HepG2 (cell line): Measurements from ENCODE around the gene PEX10. TPM values are rescaled to one million over a fixed set of nuclear protein-coding genes. Genes with fewer than 3 reads are reported as not detected.

Experiments
- GZF1 ChIP-seq: sonication (generic); formaldehyde crosslinking; IDR thresholded peaks from 2 replicates; pipeline ENCODE4 v1.5.1; 2020; ENCODE audit warnings: mild to moderate bottlenecking, missing genetic modification reagents
- ISL2 ChIP-seq: sonication (generic); formaldehyde crosslinking; IDR thresholded peaks from 2 replicates; pipeline ENCODE4 v1.5.0; 2020; ENCODE audit warnings: missing genetic modification reagents
- KDM2A ChIP-seq: sonication (generic); formaldehyde crosslinking; IDR thresholded peaks from 2 replicates; pipeline ENCODE4 v1.4.0; 2020; ENCODE audit warnings: low read depth, missing genetic modification reagents, borderline replicate concordance
- MAF1 ChIP-seq: sonication (generic); formaldehyde crosslinking; IDR thresholded peaks from 2 replicates; pipeline ENCODE4 v1.5.0; 2020; ENCODE audit warnings: missing genetic modification reagents, borderline replicate concordance
- MTF1 ChIP-seq: sonication (generic); formaldehyde crosslinking; IDR thresholded peaks from 2 replicates; pipeline ENCODE4 v1.5.0; 2020; ENCODE audit warnings: missing genetic modification reagents
- MZF1 ChIP-seq: sonication (generic); formaldehyde crosslinking; IDR thresholded peaks from 2 replicates; pipeline ENCODE4 v1.8.1; 2023; ENCODE audit warnings: mild to moderate bottlenecking, missing genetic modification reagents, borderline replicate concordance
- POLR2A ChIP-seq, 2 experiments: IDR thresholded peaks; 2 replicates each; pipeline ENCODE4 v1.6.1; 2011; ENCODE audit warnings: low read depth in 2 of 2, low read length in 2 of 2, mild to moderate bottlenecking in 1 of 2, moderate library complexity in 1 of 2; ENCODE audit not compliant: insufficient read depth in 1 of 2
- SRSF1 ChIP-seq: fragments of 200-400 bp; formaldehyde crosslinking; optimal IDR thresholded peaks from 2 replicates; pipeline ENCODE3; 2017; ENCODE audit warnings: mild to moderate bottlenecking, low read depth, low read length, moderate library complexity
- ZNF256 ChIP-seq: sonication (generic); formaldehyde crosslinking; conservative IDR thresholded peaks from 2 replicates; pipeline ENCODE4 v1.4.0; 2020; ENCODE audit warnings: missing genetic modification reagents
- ZNF781 ChIP-seq: sonication (generic); formaldehyde crosslinking; IDR thresholded peaks from 2 replicates; pipeline ENCODE4 v1.5.1; 2020; ENCODE audit warnings: borderline replicate concordance, mild to moderate bottlenecking, missing genetic modification reagents; ENCODE audit errors: not compliant biosample characterization
- ZNF788 ChIP-seq: sonication (generic); formaldehyde crosslinking; IDR thresholded peaks from 2 replicates; pipeline ENCODE4 v1.5.0; 2020; ENCODE audit warnings: mild to moderate bottlenecking, missing genetic modification reagents, borderline replicate concordance
- polyA plus RNA-seq, 8 experiments: library from polyadenylated mRNA; depleted of rRNA in 3 of 8; stranded (reverse) in 7 of 8; unstranded in 1 of 8; fragments of >200 nt; fragmentation: Illumina TruSeq in 4 of 8; extraction: Trizol in 4 of 8; gene quantifications; 2 replicates each; pipeline versions ENCODE4 v1.2.1 to v1.2.3, GENCODE V29; 2011 to 2016; ENCODE audit warnings: low read depth in 4 of 8, missing spikeins in 1 of 8, mixed read lengths in 1 of 8; ENCODE audit not compliant: insufficient read depth in 1 of 8
- total RNA-seq, 5 experiments: library from RNA; depleted of rRNA; stranded (reverse); fragments of >200 nt; fragmentation: Illumina TruSeq; extraction: Trizol; gene quantifications; 2 replicates each; pipeline ENCODE4 v1.2.3, GENCODE V29; 2016; ENCODE audit warnings: low read depth in 1 of 5
- TF ChIP-seq, protein P1 (sequence below): sonication (generic); formaldehyde crosslinking; IDR thresholded peaks from 2 replicates; pipeline ENCODE4 v1.9.0; 2021; ENCODE audit warnings: mild to moderate bottlenecking, missing genetic modification reagents
- TF ChIP-seq, protein P2 (sequence below): sonication (generic); formaldehyde crosslinking; IDR thresholded peaks from 2 replicates; pipeline ENCODE4 v1.4.0; 2020; ENCODE audit warnings: missing genetic modification reagents, borderline replicate concordance

The PEX10 gene
- total and polyA plus RNA-seq, 2 of the 13 experiments (the other 11 are each of a cell fraction or from before 2014, with no cell fraction given) = 16.1 to 39.6 TPM

DNA sequence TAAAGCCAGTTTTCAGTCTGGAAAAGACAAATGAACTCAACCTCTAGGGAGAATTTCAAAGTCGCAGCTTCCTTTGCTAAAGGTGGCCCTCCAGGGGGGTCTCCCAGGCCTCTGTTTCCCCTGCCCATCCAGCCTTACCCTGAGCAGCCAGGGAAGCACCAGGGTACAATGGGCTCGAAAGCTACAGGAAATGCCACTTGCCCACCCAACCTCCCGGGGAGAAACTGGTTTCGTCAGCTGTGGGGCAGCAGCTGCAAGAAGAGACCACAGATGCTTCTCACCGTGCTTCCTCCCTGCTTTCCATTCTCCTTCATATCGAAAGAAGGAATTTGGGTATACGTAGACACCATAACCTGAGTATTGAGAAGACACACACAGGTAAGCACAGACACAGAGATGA, 22.7 kb downstream of the PEX10 start (continued):
- TF ChIP-seq, protein P1, sequence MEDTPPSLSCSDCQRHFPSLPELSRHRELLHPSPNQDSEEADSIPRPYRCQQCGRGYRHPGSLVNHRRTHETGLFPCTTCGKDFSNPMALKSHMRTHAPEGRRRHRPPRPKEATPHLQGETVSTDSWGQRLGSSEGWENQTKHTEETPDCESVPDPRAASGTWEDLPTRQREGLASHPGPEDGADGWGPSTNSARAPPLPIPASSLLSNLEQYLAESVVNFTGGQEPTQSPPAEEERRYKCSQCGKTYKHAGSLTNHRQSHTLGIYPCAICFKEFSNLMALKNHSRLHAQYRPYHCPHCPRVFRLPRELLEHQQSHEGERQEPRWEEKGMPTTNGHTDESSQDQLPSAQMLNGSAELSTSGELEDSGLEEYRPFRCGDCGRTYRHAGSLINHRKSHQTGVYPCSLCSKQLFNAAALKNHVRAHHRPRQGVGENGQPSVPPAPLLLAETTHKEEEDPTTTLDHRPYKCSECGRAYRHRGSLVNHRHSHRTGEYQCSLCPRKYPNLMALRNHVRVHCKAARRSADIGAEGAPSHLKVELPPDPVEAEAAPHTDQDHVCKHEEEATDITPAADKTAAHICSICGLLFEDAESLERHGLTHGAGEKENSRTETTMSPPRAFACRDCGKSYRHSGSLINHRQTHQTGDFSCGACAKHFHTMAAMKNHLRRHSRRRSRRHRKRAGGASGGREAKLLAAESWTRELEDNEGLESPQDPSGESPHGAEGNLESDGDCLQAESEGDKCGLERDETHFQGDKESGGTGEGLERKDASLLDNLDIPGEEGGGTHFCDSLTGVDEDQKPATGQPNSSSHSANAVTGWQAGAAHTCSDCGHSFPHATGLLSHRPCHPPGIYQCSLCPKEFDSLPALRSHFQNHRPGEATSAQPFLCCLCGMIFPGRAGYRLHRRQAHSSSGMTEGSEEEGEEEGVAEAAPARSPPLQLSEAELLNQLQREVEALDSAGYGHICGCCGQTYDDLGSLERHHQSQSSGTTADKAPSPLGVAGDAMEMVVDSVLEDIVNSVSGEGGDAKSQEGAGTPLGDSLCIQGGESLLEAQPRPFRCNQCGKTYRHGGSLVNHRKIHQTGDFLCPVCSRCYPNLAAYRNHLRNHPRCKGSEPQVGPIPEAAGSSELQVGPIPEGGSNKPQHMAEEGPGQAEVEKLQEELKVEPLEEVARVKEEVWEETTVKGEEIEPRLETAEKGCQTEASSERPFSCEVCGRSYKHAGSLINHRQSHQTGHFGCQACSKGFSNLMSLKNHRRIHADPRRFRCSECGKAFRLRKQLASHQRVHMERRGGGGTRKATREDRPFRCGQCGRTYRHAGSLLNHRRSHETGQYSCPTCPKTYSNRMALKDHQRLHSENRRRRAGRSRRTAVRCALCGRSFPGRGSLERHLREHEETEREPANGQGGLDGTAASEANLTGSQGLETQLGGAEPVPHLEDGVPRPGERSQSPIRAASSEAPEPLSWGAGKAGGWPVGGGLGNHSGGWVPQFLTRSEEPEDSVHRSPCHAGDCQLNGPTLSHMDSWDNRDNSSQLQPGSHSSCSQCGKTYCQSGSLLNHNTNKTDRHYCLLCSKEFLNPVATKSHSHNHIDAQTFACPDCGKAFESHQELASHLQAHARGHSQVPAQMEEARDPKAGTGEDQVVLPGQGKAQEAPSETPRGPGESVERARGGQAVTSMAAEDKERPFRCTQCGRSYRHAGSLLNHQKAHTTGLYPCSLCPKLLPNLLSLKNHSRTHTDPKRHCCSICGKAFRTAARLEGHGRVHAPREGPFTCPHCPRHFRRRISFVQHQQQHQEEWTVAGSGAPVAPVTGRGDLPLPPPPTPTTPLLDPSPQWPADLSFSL = no peak
- TF ChIP-seq MZF1 (CRISPR knock-in tag) (no peak), POLR2A (IDR thresholded peaks at IDR 0.05; ENCODE audit: insufficient read depth in 1 of 2, low read depth in 2 of 2, low read length in 2 of 2) (no peak), ZNF788 (CRISPR knock-in tag) (no peak), KDM2A (no peak), ISL2 (CRISPR knock-in tag) (no peak), MTF1 (CRISPR knock-in tag) (no peak), ZNF781 (CRISPR knock-in tag) (no peak), GZF1 (CRISPR knock-in tag) (no peak), SRSF1 (no peak), ZNF256 (CRISPR knock-in tag) (no peak), MAF1 (no peak)
- TF ChIP-seq, protein P2, sequence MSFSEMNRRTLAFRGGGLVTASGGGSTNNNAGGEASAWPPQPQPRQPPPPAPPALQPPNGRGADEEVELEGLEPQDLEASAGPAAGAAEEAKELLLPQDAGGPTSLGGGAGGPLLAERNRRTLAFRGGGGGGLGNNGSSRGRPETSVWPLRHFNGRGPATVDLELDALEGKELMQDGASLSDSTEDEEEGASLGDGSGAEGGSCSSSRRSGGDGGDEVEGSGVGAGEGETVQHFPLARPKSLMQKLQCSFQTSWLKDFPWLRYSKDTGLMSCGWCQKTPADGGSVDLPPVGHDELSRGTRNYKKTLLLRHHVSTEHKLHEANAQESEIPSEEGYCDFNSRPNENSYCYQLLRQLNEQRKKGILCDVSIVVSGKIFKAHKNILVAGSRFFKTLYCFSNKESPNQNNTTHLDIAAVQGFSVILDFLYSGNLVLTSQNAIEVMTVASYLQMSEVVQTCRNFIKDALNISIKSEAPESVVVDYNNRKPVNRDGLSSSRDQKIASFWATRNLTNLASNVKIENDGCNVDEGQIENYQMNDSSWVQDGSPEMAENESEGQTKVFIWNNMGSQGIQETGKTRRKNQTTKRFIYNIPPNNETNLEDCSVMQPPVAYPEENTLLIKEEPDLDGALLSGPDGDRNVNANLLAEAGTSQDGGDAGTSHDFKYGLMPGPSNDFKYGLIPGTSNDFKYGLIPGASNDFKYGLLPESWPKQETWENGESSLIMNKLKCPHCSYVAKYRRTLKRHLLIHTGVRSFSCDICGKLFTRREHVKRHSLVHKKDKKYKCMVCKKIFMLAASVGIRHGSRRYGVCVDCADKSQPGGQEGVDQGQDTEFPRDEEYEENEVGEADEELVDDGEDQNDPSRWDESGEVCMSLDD (CRISPR knock-in tag) = no peak
